ENCODE measurements around the gene PRXL2B. TPM values are rescaled to one million over a fixed set of nuclear protein-coding genes. Genes with fewer than 3 reads are reported as not detected.

The PRXL2B gene
- total and polyA plus RNA-seq, 5 donors: 8.0 to 11.8 (median 9.4) TPM

DNA sequence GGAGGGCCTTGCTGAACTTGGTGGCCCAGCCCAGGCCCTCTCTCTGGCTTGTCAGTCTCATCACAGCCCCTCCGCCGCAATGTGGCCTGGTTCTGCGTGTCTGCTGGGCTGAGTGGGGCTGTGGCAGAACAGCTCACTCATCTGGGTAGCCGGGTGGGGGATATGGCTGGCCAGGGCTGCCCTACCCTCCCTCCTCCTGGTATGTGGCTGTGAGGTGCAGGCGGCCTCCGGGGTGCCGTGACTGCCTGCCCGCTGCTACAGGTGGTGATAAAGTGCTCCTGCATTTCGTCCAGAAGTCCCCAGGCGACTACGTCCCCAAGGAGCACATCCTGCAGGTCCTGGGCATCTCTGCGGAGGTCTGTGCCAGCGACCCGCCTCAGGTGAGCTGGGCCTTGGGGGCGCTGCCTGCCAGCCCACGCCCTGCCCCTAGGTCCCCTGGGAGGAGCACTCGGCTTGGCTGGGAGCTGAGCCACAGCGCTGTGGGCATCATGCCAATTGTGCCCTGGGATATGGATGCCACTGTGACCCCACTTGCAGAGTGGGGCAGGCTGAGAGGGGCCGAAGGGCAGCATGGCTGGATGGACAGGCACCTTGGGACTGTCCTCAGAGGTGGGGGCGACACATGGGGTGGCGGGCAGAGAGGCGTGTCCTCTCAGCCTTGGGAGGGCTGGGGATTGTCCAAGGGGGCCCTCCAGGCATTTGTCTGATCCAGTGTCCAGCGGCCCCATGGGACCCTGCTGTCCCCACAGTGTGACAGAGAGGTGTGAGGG, 2.3 kb downstream of the PRXL2B start:
- intact Hi-C loops (cut with DNase I): no loop called here
- H3K27ac ChIP-seq (ENCODE audit: low read length): no peak overlapping the region
- H3K9me3 ChIP-seq (ENCODE audit: control insufficient read depth, low read length): no peaks in the 10 kb centered on the region
- 92% methylated on average over 23 of the region's 23 CpGs for WGBS
- H3K27me3 ChIP-seq (ENCODE audit: control insufficient read depth, insufficient read depth): no peaks in the 10 kb centered on the region
- DNase-seq (peak in 2 of 3 donors; percentile 21 to 71), ATAC-seq (no peak)
- peaks cover 3% of the 10 kb centered on the region for H3K4me1 ChIP-seq (ENCODE audit: control insufficient read depth, insufficient read depth, low read length)
- no peak overlapping the region for H3K4me3 ChIP-seq (ENCODE audit: low read length)

- Histone ChIP-seq H3K27me3 (ENCODE audit: control insufficient read depth, insufficient read depth) (no peaks in the 10 kb centered on the region), H3K9me3 (ENCODE audit: control insufficient read depth, low read length) (no peaks in the 10 kb centered on the region), H3K4me3 (ENCODE audit: low read length) (no peak overlapping the region), H3K27ac (ENCODE audit: low read length) (no peak overlapping the region), H3K4me1 (ENCODE audit: control insufficient read depth, insufficient read depth, low read length) (peaks cover 3% of the 10 kb centered on the region)
- intact Hi-C loops (cut with DNase I): no loop called here
- ATAC-seq (no peak), DNase-seq (peak in 2 of 3 donors; percentile 12 to 59)
- 96% methylated on average over 25 of the region's 25 CpGs for WGBS
Observed at GRCh38 chr1:2589431-2590232, 3.1 kb downstream of the PRXL2B start.

- DNase-seq: peak in 2 of 3 donors; percentile 12 to 63
- intact Hi-C loops (cut with DNase I): no loop called here
- Histone ChIP-seq H3K9me3 (ENCODE audit: control insufficient read depth, low read length) (no peaks in the 10 kb centered on the region), H3K4me1 (ENCODE audit: control insufficient read depth, insufficient read depth, low read length) (no peaks in the 10 kb centered on the region), H3K4me3 (ENCODE audit: low read length) (no peak overlapping the region), H3K27ac (ENCODE audit: low read length) (no peak overlapping the region), H3K27me3 (ENCODE audit: control insufficient read depth, insufficient read depth) (no peaks in the 10 kb centered on the region)
- ATAC-seq: no peak
- WGBS: 97% methylated on average over 31 of the region's 31 CpGs
Observed at GRCh38 chr1:2590233-2591141, 3.9 kb downstream of the PRXL2B start.

GRCh38 chr1:2591233-2591580, 4.6 kb downstream of the PRXL2B start:
- Histone ChIP-seq H3K27ac (ENCODE audit: low read length) (no peak overlapping the region), H3K4me1 (ENCODE audit: control insufficient read depth, insufficient read depth, low read length) (no peaks in the 10 kb centered on the region), H3K9me3 (ENCODE audit: control insufficient read depth, low read length) (no peaks in the 10 kb centered on the region), H3K27me3 (ENCODE audit: control insufficient read depth, insufficient read depth) (no peaks in the 10 kb centered on the region), H3K4me3 (ENCODE audit: low read length) (no peak overlapping the region)
- ATAC-seq: no peak
- intact Hi-C loops (cut with DNase I): no loop called here
- WGBS: 92% methylated on average over 5 of the region's 5 CpGs
- DNase-seq: no peak

- Histone ChIP-seq H3K9me3 (ENCODE audit: control insufficient read depth, low read length) (no peaks in the 10 kb centered on the region), H3K4me1 (ENCODE audit: control insufficient read depth, insufficient read depth, low read length) (no peaks in the 10 kb centered on the region), H3K27ac (ENCODE audit: low read length) (no peak overlapping the region), H3K27me3 (ENCODE audit: control insufficient read depth, insufficient read depth) (no peaks in the 10 kb centered on the region), H3K4me3 (ENCODE audit: low read length) (no peak overlapping the region)
- intact Hi-C loops (cut with DNase I): no loop called here
- peak in 2 of 3 donors; percentile 7 to 46 for DNase-seq
- ATAC-seq: no peak
- 93% methylated on average over 12 of the region's 12 CpGs for WGBS
Observed at GRCh38 chr1:2591581-2592261, 5.1 kb downstream of the PRXL2B start.

GRCh38 chr1:2592672-2593071, 6.1 kb downstream of the PRXL2B start:
- 72% methylated on average over 15 of the region's 15 CpGs for WGBS
- no peak overlapping the region for H3K27ac ChIP-seq (ENCODE audit: low read length)
- intact Hi-C loops (cut with DNase I): no loop called here
- no peak overlapping the region for H3K4me3 ChIP-seq (ENCODE audit: low read length)
- H3K9me3 ChIP-seq (ENCODE audit: control insufficient read depth, low read length): no peaks in the 10 kb centered on the region
- no peak for ATAC-seq
- peak in 1 of 3 donors; percentile 41 for DNase-seq
- H3K27me3 ChIP-seq (ENCODE audit: control insufficient read depth, insufficient read depth): no peaks in the 10 kb centered on the region
- no peaks in the 10 kb centered on the region for H3K4me1 ChIP-seq (ENCODE audit: control insufficient read depth, insufficient read depth, low read length)

DNA sequence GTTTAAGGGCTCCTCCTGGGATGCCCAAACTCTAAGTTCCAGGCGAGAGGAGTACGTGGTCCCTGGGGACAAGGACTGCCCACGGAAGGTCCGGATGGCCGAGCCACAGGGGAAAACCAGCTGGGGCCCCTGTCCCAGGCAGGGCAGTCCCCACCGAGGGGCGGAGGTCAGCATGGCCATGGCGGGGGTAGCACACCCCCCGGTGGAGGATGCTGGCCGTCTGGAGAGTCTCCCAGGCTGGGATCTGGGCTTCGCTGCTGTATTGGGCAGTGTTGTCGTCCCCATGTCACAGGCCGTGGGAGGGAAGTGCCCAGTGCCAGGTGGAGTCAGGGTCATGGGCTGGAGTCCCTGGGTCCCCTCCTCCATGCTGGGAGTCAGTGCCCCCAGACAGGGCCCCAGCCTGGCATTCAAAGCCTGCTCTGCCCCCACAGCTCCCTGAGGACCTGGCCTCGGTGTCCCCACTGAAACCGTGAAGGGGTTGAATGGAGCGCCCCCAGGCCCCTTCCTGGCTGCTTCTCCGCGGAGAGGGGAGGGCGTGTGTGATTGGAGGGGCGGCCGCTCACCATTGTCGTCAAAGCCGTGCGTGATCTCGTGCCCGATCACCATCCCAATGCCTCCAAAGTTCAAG, 6.8 kb downstream of the PRXL2B start:
- ATAC-seq: no peak
- peak in 2 of 3 donors; percentile 12 to 46 for DNase-seq
- H3K27ac ChIP-seq (ENCODE audit: low read length): no peak overlapping the region
- H3K4me1 ChIP-seq (ENCODE audit: control insufficient read depth, insufficient read depth, low read length): no peaks in the 10 kb centered on the region
- no peaks in the 10 kb centered on the region for H3K27me3 ChIP-seq (ENCODE audit: control insufficient read depth, insufficient read depth)
- intact Hi-C loops (cut with DNase I): no loop called here
- WGBS: 55% methylated on average over 26 of the region's 26 CpGs
- no peaks in the 10 kb centered on the region for H3K9me3 ChIP-seq (ENCODE audit: control insufficient read depth, low read length)
- H3K4me3 ChIP-seq (ENCODE audit: low read length): no peak overlapping the region

GRCh38 chr1:2594001-2594640, 7.5 kb downstream of the PRXL2B start:
- no peak overlapping the region for H3K27ac ChIP-seq (ENCODE audit: low read length)
- DNase-seq (peak; percentile 75 to 90 (median 88)), ATAC-seq (peak; percentile 24 to 63)
- peak overlapping the region; percentile 3 for H3K4me3 ChIP-seq (ENCODE audit: low read length)
- H3K27me3 ChIP-seq (ENCODE audit: control insufficient read depth, insufficient read depth): no peaks in the 10 kb centered on the region
- intact Hi-C loops (cut with DNase I): no loop called here
- 37% methylated on average over 20 of the region's 20 CpGs for WGBS
- H3K4me1 ChIP-seq (ENCODE audit: control insufficient read depth, insufficient read depth, low read length): no peaks in the 10 kb centered on the region
- no peaks in the 10 kb centered on the region for H3K9me3 ChIP-seq (ENCODE audit: control insufficient read depth, low read length)

- no peaks in the 10 kb centered on the region for H3K4me1 ChIP-seq (ENCODE audit: control insufficient read depth, insufficient read depth, low read length)
- H3K4me3 ChIP-seq (ENCODE audit: low read length): no peak overlapping the region
- WGBS: 91% methylated on average over 17 of the region's 17 CpGs
- intact Hi-C loops (cut with DNase I): no loop called here
- no peaks in the 10 kb centered on the region for H3K27me3 ChIP-seq (ENCODE audit: control insufficient read depth, insufficient read depth)
- no peaks in the 10 kb centered on the region for H3K9me3 ChIP-seq (ENCODE audit: control insufficient read depth, low read length)
- DNase-seq (peak in 1 of 3 donors; percentile 10), ATAC-seq (no peak)
- H3K27ac ChIP-seq (ENCODE audit: low read length): no peak overlapping the region
Observed at GRCh38 chr1:2594641-2595131, 8.1 kb downstream of the PRXL2B start.
